Loucy (cell line): ENCODE results near the gene TOMM40L.

Experiments
- CTCF ChIP-seq: fragments of 200-600 bp; sonication (generic); conservative IDR thresholded peaks from 2 replicates; pipeline ENCODE4 v1.5.1; 2014; ENCODE audit warnings: mild to moderate bottlenecking, antibody characterized with exemption, low read length
- EZH2phosphoT487 ChIP-seq: fragments of 200-600 bp; IDR thresholded peaks from 2 replicates; pipeline ENCODE4 v1.6.1; 2018; ENCODE audit warnings: antibody characterized with exemption, mild to moderate bottlenecking, moderate library complexity, borderline replicate concordance

- TF ChIP-seq EZH2phosphoT487 (no peak), CTCF (no peak)
Measured at GRCh38 chr1:161207173-161207572, 18.7 kb upstream of the TOMM40L start.
